IPS DF 19.7 (cell line): ENCODE measurements around the gene AMDHD2.

Source experiments
- DNase-seq: peaks from one replicate; pipeline ENCODE4 v3.0.0-alpha.2; 2013; ENCODE audit warnings: low read depth, low spot score

The AMDHD2 gene

GRCh38 chr16:2482708-2483534 is 37.2 kb upstream of the AMDHD2 start:
- DNase-seq: no peak

GRCh38 chr16:2483939-2484897 is 36.0 kb upstream of the AMDHD2 start:
- DNase-seq: no peak

- DNase-seq: no peak
Measured at GRCh38 chr16:2484898-2485508, 35.2 kb upstream of the AMDHD2 start.

- no peak for DNase-seq
Measured at GRCh38 chr16:2485811-2486507, 34.2 kb upstream of the AMDHD2 start.

GRCh38 chr16:2486645-2487516 is 33.3 kb upstream of the AMDHD2 start:
- no peak for DNase-seq

GRCh38 chr16:2487517-2487842 is 32.7 kb upstream of the AMDHD2 start:
- DNase-seq: no peak

- no peak for DNase-seq
Measured at GRCh38 chr16:2487903-2488531, 32.2 kb upstream of the AMDHD2 start.

GRCh38 chr16:2489581-2489980 is 30.6 kb upstream of the AMDHD2 start:
- DNase-seq: no peak

- DNase-seq: no peak
Measured at GRCh38 chr16:2490190-2491105, 29.7 kb upstream of the AMDHD2 start.

GRCh38 chr16:2492292-2492691 is 27.9 kb upstream of the AMDHD2 start:
- DNase-seq: no peak

- DNase-seq: no peak
Measured at GRCh38 chr16:2493605-2494004, 26.6 kb upstream of the AMDHD2 start.

- DNase-seq: no peak
Measured at GRCh38 chr16:2494616-2495015, 25.6 kb upstream of the AMDHD2 start.

- DNase-seq: no peak
Measured at GRCh38 chr16:2495041-2495440, 25.1 kb upstream of the AMDHD2 start.

GRCh38 chr16:2496223-2497115 is 23.7 kb upstream of the AMDHD2 start:
- no peak for DNase-seq

- no peak for DNase-seq
Measured at GRCh38 chr16:2497116-2497630, 23.0 kb upstream of the AMDHD2 start.

GRCh38 chr16:2497695-2498484 is 22.3 kb upstream of the AMDHD2 start:
- DNase-seq: no peak
